Panc1 (cell line): ENCODE measurements around the gene PDE9A.

ENCODE experiments used
- REST ChIP-seq, 2 experiments: IDR thresholded peaks; 2 replicates each; pipeline ENCODE4 v1.6.1; 2011 to 2012; ENCODE audit warnings: low read depth in 2 of 2, control low read depth in 1 of 2, low read length in 1 of 2, mild to moderate bottlenecking in 1 of 2, moderate library complexity in 1 of 2; ENCODE audit not compliant: insufficient read depth in 1 of 2
- SIN3A ChIP-seq: IDR thresholded peaks from 2 replicates; pipeline ENCODE4 v1.6.1; 2012; ENCODE audit warnings: low read depth, mild to moderate bottlenecking, low read length, moderate library complexity, borderline replicate concordance; ENCODE audit not compliant: insufficient read depth

- TF ChIP-seq REST (IDR thresholded peaks at IDR 0.05; ENCODE audit: insufficient read depth in 1 of 2, low read depth in 2 of 2, low read length in 1 of 2) (no peak), SIN3A (no peak)
These were observed 17.5 kb downstream of the PDE9A start for GRCh38 chr21:42670884-42671283.
